A549 (cell line): ENCODE results near the gene MCM3AP. TPM values are rescaled to one million over a fixed set of nuclear protein-coding genes. Genes with fewer than 3 reads are reported as not detected.
"Not testable (repeated sequence)": the region's sequence is repeated elsewhere in the genome, so short reads cannot be mapped to it uniquely, and the experiment has no call there.

ENCODE experiments used
- ATAC-seq, 2 experiments: fragments of 200-7000 bp in 1 of 2; fragments of >200 bp in 1 of 2; cut with Nextera tagmentation in 1 of 2; cut with Tn5 transposase in 1 of 2; 3 replicates each; pipeline versions ENCODE4 v1.8.0 to v1.9.1; 2018 to 2020; ENCODE audit warnings: mild to moderate bottlenecking in 1 of 2, moderate library complexity in 1 of 2
- CTCF ChIA-PET: fragments of 300-600 bp; sonication (Branson Sonifier 250); formaldehyde crosslinking; extraction: SDS; loops from one replicate; lab custom pipeline; 2021; ENCODE audit warnings: antibody characterized with exemption, inconsistent platforms; lab: Yijun Ruan, JAX
- POLR2A ChIA-PET: fragments of 350-600 bp; formaldehyde crosslinking; extraction: SDS; loops from one replicate; lab custom pipeline; 2021; ENCODE audit warnings: antibody characterized with exemption, inconsistent platforms; lab: Yijun Ruan, JAX
- DNase-seq, 2 experiments: peaks; one replicate each; pipeline versions ENCODE4 v3.0.0 to v3.0.0-alpha.2; 2011 to 2016; ENCODE audit warnings: low read depth in 1 of 2, low spot score in 1 of 2
- FAIRE-seq: peaks from 2 replicates; lab custom pipeline; 2011; peaks lifted over from hg19 to GRCh38; lab: Jason Lieb, UNC
- H3K27ac ChIP-seq, 2 experiments: fragments of >200 bp; sonication (Bioruptor Twin); formaldehyde crosslinking; 3 replicates each; pipeline ENCODE4 v1.5.1; 2016 to 2017
- H3K4me1 ChIP-seq: fragments of >200 bp; sonication (Bioruptor Twin); formaldehyde crosslinking; 3 replicates; pipeline ENCODE4 v1.6.1; 2016
- H3K4me2 ChIP-seq: fragments of >200 bp; sonication (Bioruptor Twin); formaldehyde crosslinking; 3 replicates; pipeline ENCODE4 v1.6.1; 2016
- H3K4me3 ChIP-seq: fragments of >200 bp; sonication (Bioruptor Twin); formaldehyde crosslinking; 3 replicates; pipeline ENCODE4 v1.5.1; 2016
- H3K9me3 ChIP-seq: fragments of >200 bp; sonication (Bioruptor Twin); formaldehyde crosslinking; 3 replicates; pipeline ENCODE4 v1.6.1; 2016
- BHLHE40 ChIP-seq: IDR thresholded peaks from 2 replicates; pipeline ENCODE4 v1.6.1; 2012; ENCODE audit warnings: low read depth, low read length, inconsistent platforms
- CEBPB ChIP-seq, 2 experiments: fragments of >200 bp in 1 of 2; sonication (Bioruptor Twin) in 1 of 2; formaldehyde crosslinking in 1 of 2; IDR thresholded peaks; 2 replicates each; pipeline ENCODE4 v1.6.1; 2012 to 2016
- CHD4 ChIP-seq: fragments of 200-600 bp; sonication (generic); IDR thresholded peaks from 2 replicates; pipeline ENCODE4 v1.6.1; 2016; ENCODE audit warnings: antibody characterized with exemption, mild to moderate bottlenecking, borderline replicate concordance
- EHF ChIP-seq: fragments of 250-450 bp; sonication (Bioruptor Pico); IDR thresholded peaks from 2 replicates; pipeline ENCODE4 v1.5.0; 2020; ENCODE audit warnings: mild to moderate bottlenecking
- ELK1 ChIP-seq: fragments of 150-350 bp; IDR thresholded peaks from 2 replicates; pipeline ENCODE4 v1.6.1; 2014; ENCODE audit warnings: low read depth, mild to moderate bottlenecking, low read length
- FOSB ChIP-seq: fragments of 250-450 bp; sonication (Bioruptor Pico); IDR thresholded peaks from 2 replicates; pipeline ENCODE4 v1.5.0; 2020; ENCODE audit warnings: mild to moderate bottlenecking, moderate library complexity
- FOXS1 ChIP-seq: fragments of 250-450 bp; sonication (Bioruptor Pico); IDR thresholded peaks from 2 replicates; pipeline ENCODE4 v1.5.0; 2020; ENCODE audit warnings: mild to moderate bottlenecking, moderate library complexity
- GATA3 ChIP-seq: IDR thresholded peaks from 2 replicates; pipeline ENCODE4 v1.6.1; 2012; ENCODE audit warnings: borderline replicate concordance
- HMGXB4 ChIP-seq: fragments of 250-450 bp; sonication (Bioruptor Pico); IDR thresholded peaks from 2 replicates; pipeline ENCODE4 v1.5.0; 2021; ENCODE audit warnings: mild to moderate bottlenecking, moderate library complexity, borderline replicate concordance
- JUN ChIP-seq, 2 experiments: fragments of >200 bp; sonication (Bioruptor Twin); formaldehyde crosslinking; IDR thresholded peaks; 2 replicates in 1 of 2; 3 replicates in 1 of 2; pipeline ENCODE4 v1.6.1; 2016 to 2017
- JUNB ChIP-seq: fragments of >200 bp; sonication (Bioruptor Twin); formaldehyde crosslinking; IDR thresholded peaks from 2 replicates; pipeline ENCODE4 v1.6.1; 2016
- NFE2L2 ChIP-seq: fragments of 150-350 bp; conservative IDR thresholded peaks from 2 replicates; pipeline ENCODE4 v1.6.1; 2014; ENCODE audit warnings: low read length
- NR3C1 ChIP-seq: fragments of >200 bp; sonication (Bioruptor Twin); formaldehyde crosslinking; IDR thresholded peaks from 3 replicates; pipeline ENCODE4 v1.6.1; 2017
- TFCP2L1 ChIP-seq: fragments of 250-450 bp; sonication (Bioruptor Pico); IDR thresholded peaks from 2 replicates; pipeline ENCODE4 v1.5.0; 2021; ENCODE audit warnings: mild to moderate bottlenecking
- ZC3H11A ChIP-seq: fragments of 450-650 bp; IDR thresholded peaks from 2 replicates; pipeline ENCODE4 v1.6.1; 2014; ENCODE audit warnings: antibody characterized with exemption, mild to moderate bottlenecking
- ZNF302 ChIP-seq: fragments of 250-450 bp; sonication (Bioruptor Pico); IDR thresholded peaks from 2 replicates; pipeline ENCODE4 v1.9.0; 2021; ENCODE audit warnings: inconsistent platforms, mild to moderate bottlenecking, moderate library complexity
- WGBS: methylation state at CpG from one replicate; pipeline ENCODE4 v1.1.6; 2017; ENCODE audit errors: missing lambda C conversion rate; 5-methylcytosine and 5-hydroxymethylcytosine counted together
- polyA plus RNA-seq, 4 experiments: library from polyadenylated mRNA; depleted of rRNA in 3 of 4; stranded (reverse); fragments of >200 nt; fragmentation: RNase III in 1 of 4; extraction: RNeasy Plus Mini Kit Qiagen cat#74134 plus additional on column Dnase treatment in 1 of 4; gene quantifications; 2 replicates in 3 of 4; 3 replicates in 1 of 4; pipeline ENCODE4 v1.2.3, GENCODE V29; 2011 to 2017
- TF ChIP-seq, protein P1 (sequence below): fragments of >200 bp; sonication (Bioruptor Twin); formaldehyde crosslinking; IDR thresholded peaks from 3 replicates; pipeline ENCODE4 v1.5.1; 2016
- TF ChIP-seq, protein P2 (sequence below): fragments of >200 bp; sonication (Bioruptor Twin); formaldehyde crosslinking; IDR thresholded peaks from 3 replicates; pipeline ENCODE4 v1.6.1; 2016

The MCM3AP gene
- polyA plus RNA-seq, 2 of the 4 experiments (the other 2 are of a cell fraction) = 41.2 to 43.6 TPM

- TF ChIP-seq, protein P1, sequence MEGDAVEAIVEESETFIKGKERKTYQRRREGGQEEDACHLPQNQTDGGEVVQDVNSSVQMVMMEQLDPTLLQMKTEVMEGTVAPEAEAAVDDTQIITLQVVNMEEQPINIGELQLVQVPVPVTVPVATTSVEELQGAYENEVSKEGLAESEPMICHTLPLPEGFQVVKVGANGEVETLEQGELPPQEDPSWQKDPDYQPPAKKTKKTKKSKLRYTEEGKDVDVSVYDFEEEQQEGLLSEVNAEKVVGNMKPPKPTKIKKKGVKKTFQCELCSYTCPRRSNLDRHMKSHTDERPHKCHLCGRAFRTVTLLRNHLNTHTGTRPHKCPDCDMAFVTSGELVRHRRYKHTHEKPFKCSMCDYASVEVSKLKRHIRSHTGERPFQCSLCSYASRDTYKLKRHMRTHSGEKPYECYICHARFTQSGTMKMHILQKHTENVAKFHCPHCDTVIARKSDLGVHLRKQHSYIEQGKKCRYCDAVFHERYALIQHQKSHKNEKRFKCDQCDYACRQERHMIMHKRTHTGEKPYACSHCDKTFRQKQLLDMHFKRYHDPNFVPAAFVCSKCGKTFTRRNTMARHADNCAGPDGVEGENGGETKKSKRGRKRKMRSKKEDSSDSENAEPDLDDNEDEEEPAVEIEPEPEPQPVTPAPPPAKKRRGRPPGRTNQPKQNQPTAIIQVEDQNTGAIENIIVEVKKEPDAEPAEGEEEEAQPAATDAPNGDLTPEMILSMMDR = no peak
- TF ChIP-seq GATA3 = no peak
- TF ChIP-seq ELK1 = no peak
Observed at GRCh38 chr21:46205166-46205565, 80.2 kb downstream of the MCM3AP start (continued).

DNA sequence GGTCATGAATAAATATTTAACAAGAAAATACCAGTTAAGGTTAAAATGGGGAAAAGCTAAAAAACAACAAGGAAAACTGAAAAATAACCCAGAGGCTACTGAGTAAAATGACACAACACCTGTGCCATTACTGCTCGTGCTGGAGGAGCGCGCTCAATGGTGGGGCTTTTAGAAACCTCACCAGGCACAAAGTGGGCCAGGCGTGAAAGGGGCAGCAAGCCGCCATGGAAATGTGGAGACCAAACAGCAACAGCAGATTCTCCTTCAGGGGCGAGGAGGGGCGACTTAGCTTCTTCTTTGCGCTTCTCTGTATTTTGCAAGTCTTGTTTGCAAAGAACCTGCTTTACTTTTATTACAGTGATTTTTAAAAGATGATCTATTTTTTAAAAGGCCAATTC lies 82.2 kb downstream of the MCM3AP start:
- POLR2A ChIA-PET = no interaction called here
- no peak overlapping the region for H3K4me3 ChIP-seq
- no peak overlapping the region for H3K4me2 ChIP-seq
- H3K27ac ChIP-seq = no peak overlapping the region
- FAIRE-seq (no peak), DNase-seq (no peak), ATAC-seq (no peak)
- no peak for TF ChIP-seq CHD4
- TF ChIP-seq FOSB = no peak
- TF ChIP-seq ZNF302 (CRISPR knock-in tag) = no peak
- no peak for TF ChIP-seq EHF (CRISPR knock-in tag)
- TF ChIP-seq, protein P2, sequence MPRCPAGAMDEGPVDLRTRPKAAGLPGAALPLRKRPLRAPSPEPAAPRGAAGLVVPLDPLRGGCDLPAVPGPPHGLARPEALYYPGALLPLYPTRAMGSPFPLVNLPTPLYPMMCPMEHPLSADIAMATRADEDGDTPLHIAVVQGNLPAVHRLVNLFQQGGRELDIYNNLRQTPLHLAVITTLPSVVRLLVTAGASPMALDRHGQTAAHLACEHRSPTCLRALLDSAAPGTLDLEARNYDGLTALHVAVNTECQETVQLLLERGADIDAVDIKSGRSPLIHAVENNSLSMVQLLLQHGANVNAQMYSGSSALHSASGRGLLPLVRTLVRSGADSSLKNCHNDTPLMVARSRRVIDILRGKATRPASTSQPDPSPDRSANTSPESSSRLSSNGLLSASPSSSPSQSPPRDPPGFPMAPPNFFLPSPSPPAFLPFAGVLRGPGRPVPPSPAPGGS = no peak
- TF ChIP-seq ZC3H11A = no peak
- no peak for TF ChIP-seq JUNB
- TF ChIP-seq NR3C1 = no peak
- TF ChIP-seq FOXS1 (CRISPR knock-in tag) = no peak
- TF ChIP-seq JUN (IDR thresholded peaks at IDR 0.05) = no peak
- no peak for TF ChIP-seq CEBPB (IDR thresholded peaks at IDR 0.05)
- TF ChIP-seq, protein P1 = no peak
- TF ChIP-seq BHLHE40 = no peak
- WGBS = 92% methylated on average over 8 of the region's 8 CpGs
- CTCF ChIA-PET = interaction anchor here (1.2 to 1.4 kb wide), 2 partner anchors 22 to 50 kb away, joined by 3 read pairs; no protein-coding TSS in a partner anchor
- H3K9me3 ChIP-seq = no peaks in the 10 kb centered on the region
- H3K4me1 ChIP-seq = no peaks in the 10 kb centered on the region

DNA sequence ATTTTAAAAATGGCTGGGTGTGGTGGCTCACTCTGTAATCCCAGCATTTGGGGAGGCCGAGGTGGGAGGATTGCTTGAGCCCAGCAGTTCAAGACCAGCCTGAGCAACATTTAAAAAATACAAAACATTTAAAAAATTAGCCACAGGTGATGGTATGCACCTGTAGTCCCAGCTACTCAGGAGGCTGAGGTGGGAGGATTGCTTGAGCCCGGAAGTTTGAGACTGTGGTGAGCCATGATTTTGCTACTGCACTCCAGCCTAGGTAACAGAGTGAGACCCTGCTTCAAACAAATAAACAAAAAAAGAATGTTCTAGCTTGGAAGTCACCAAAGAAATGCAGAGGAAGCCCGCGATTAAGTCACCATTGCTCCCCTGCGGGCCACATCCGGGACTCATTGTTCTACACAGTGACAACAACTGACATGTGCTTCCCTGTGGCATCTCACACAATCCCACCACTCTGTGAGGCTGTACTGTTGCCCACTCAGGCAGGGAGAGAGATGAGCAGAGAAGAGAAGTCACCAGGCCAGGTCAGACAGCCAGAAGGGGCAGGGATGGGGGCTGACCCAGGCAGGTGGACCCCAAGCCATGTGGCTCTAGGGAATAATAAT lies 82.7 kb downstream of the MCM3AP start:
- no peak for FAIRE-seq
- Histone ChIP-seq H3K9me3 (no peaks in the 10 kb centered on the region), H3K4me1 (no peaks in the 10 kb centered on the region), H3K4me3 (no peak overlapping the region), H3K4me2 (no peak overlapping the region), H3K27ac (no peak overlapping the region)
- TF ChIP-seq TFCP2L1 (CRISPR knock-in tag) (no peak), NFE2L2 (no peak), HMGXB4 (CRISPR knock-in tag) (no peak), JUNB (no peak), FOSB (no peak)
- TF ChIP-seq, protein P1 = no peak
- no peak for DNase-seq
- ChIA-PET POLR2A (no interaction called here), CTCF (interaction anchor here (1.2 to 1.4 kb wide), 2 partner anchors 22 to 49 kb away, joined by 3 read pairs; no protein-coding TSS in a partner anchor)
- ATAC-seq = no peak
- WGBS = 92% methylated on average over 6 of the region's 6 CpGs

- H3K27ac ChIP-seq, H3K4me3 ChIP-seq, ATAC-seq, H3K9me3 ChIP-seq, POLR2A ChIA-PET, H3K4me2 ChIP-seq, H3K4me1 ChIP-seq, FAIRE-seq, DNase-seq, CTCF ChIA-PET: not testable (repeated sequence)
- WGBS = 67% methylated on average over 1 of the region's 8 CpGs
Observed at GRCh38 chr21:46200877-46201803, 84.3 kb downstream of the MCM3AP start.
